Smooth muscle cell (in vitro differentiated cells): ENCODE data around the gene FFAR4. TPM values are rescaled to one million over a fixed set of nuclear protein-coding genes. Genes with fewer than 3 reads are reported as not detected.

Experiments
- DNase-seq: peaks from one replicate; lab custom pipeline; 2025; ENCODE audit not compliant: unreplicated experiment; lab: John Stamatoyannopoulos, UW
- H2AFZ ChIP-seq: fragments of 200-600 bp; sonication (generic); 2 replicates; pipeline ENCODE4 v1.6.0; 2016; ENCODE audit warnings: antibody characterized with exemption, low read depth, mild to moderate bottlenecking
- H3F3A ChIP-seq: fragments of 200-600 bp; sonication (generic); 2 replicates; pipeline ENCODE4 v1.6.0; 2017; ENCODE audit warnings: antibody characterized with exemption, low read depth
- H3K27ac ChIP-seq: fragments of 200-600 bp; sonication (generic); 2 replicates; pipeline ENCODE4 v1.5.1; 2016; ENCODE audit warnings: low read depth, mild to moderate bottlenecking
- H3K27me3 ChIP-seq: fragments of 200-600 bp; sonication (generic); 2 replicates; pipeline ENCODE4 v1.6.1; 2016; ENCODE audit warnings: low read depth, mild to moderate bottlenecking
- H3K36me3 ChIP-seq: fragments of 200-600 bp; sonication (generic); 2 replicates; pipeline ENCODE4 v1.5.1; 2016; ENCODE audit warnings: low read depth
- H3K4me1 ChIP-seq: fragments of 200-600 bp; sonication (generic); 2 replicates; pipeline ENCODE4 v1.5.1; 2016; ENCODE audit warnings: low read depth
- H3K4me2 ChIP-seq: fragments of 200-600 bp; sonication (generic); 2 replicates; pipeline ENCODE4 v1.6.0; 2016; ENCODE audit warnings: mild to moderate bottlenecking
- H3K4me3 ChIP-seq: fragments of 200-600 bp; sonication (generic); 2 replicates; pipeline ENCODE4 v1.5.1; 2016; ENCODE audit warnings: mild to moderate bottlenecking
- H3K79me2 ChIP-seq: fragments of 200-600 bp; sonication (generic); 2 replicates; pipeline ENCODE4 v1.6.0; 2016; ENCODE audit warnings: low read depth, mild to moderate bottlenecking
- H3K9ac ChIP-seq: fragments of 200-600 bp; sonication (generic); 2 replicates; pipeline ENCODE4 v1.6.0; 2016; ENCODE audit warnings: low read depth
- H3K9me3 ChIP-seq: fragments of 200-600 bp; sonication (generic); replicated peaks from 2 replicates; pipeline ENCODE4 v1.5.1; 2016; ENCODE audit warnings: low read depth
- H4K20me1 ChIP-seq: fragments of 200-600 bp; sonication (generic); 2 replicates; pipeline ENCODE4 v1.6.0; 2016; ENCODE audit warnings: low read depth
- WGBS: methylation state at CpG from one replicate; pipeline ENCODE4 v1.1.7; 2016; ENCODE audit warnings: low lambda C conversion rate; 5-methylcytosine and 5-hydroxymethylcytosine counted together
- polyA plus RNA-seq: library from polyadenylated mRNA; unstranded; fragments of >200 nt; fragmentation: Nextera tagmentation; extraction: Ambion mirVana; gene quantifications from 2 replicates; pipeline ENCODE4 v1.2.1, GENCODE V29; 2016
- total RNA-seq: library from RNA; depleted of rRNA; stranded (reverse); fragments of >200 nt; gene quantifications from 2 replicates; pipeline ENCODE4 v1.2.3, GENCODE V29; 2014
- TF ChIP-seq, protein P1 (sequence below): fragments of 200-600 bp; sonication (generic); IDR thresholded peaks from 2 replicates; pipeline ENCODE4 v1.5.1; 2017; ENCODE audit warnings: borderline replicate concordance, mild to moderate bottlenecking, antibody characterized with exemption; ENCODE audit not compliant: insufficient read depth, poor library complexity, severe bottlenecking

FFAR4 gene
- total and polyA plus RNA-seq, 2 experiments from 2014 or later: not detected

DNA sequence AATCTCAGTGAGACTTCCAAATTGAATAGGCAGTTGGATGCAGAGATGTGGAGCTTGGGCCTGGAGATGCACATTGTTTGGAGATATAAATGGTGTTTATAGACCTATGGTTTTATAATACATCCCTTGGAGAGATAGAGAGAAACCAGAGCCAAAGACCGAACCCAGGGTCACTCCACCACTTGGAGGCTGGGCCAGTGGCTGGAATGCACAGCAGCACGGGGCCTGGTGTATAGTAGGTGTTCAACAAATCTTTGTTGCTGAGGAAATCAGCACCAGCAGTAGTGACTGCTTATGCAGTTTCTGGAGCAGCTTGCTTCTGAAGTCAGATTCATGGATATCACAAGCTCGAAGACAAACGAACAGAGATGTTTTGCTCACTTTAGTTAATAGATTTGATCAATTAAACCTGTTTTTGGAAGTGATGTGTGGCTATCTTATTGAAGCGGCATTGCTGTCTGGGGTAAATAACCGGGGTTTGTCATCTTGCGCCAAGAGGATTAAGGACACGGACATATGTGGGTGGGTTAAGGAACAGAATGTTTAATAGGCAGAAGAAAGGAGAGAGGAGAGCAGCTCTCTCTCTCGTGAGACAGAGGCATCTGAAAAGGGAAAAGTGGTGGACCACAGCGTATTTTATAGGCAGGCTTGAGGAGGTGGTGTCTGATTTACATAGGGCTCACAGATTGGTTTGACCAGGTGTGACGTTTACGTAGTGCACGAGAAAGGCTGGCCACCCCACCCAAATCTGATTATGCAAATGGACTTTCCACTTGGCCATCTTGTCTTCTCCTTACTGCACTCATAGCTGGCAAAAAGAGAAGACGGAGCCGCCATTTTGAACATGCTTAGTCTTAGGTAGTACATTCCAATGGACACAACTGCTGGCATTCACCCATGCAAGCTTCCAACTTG, 23.4 kb downstream of the FFAR4 start:
- Histone ChIP-seq H3K4me3 (no peak overlapping the region), H3K79me2 (no peaks in the 10 kb centered on the region), H3K9ac (no peak overlapping the region), H3K36me3 (no peaks in the 10 kb centered on the region), H3K9me3 (no peaks in the 10 kb centered on the region), H3K4me2 (no peak overlapping the region), H2AFZ (no peak overlapping the region), H4K20me1 (no peaks in the 10 kb centered on the region), H3K4me1 (peaks cover 5% of the 10 kb centered on the region), H3F3A (no peaks in the 10 kb centered on the region), H3K27ac (no peak overlapping the region), H3K27me3 (no peaks in the 10 kb centered on the region)
- TF ChIP-seq, protein P1, sequence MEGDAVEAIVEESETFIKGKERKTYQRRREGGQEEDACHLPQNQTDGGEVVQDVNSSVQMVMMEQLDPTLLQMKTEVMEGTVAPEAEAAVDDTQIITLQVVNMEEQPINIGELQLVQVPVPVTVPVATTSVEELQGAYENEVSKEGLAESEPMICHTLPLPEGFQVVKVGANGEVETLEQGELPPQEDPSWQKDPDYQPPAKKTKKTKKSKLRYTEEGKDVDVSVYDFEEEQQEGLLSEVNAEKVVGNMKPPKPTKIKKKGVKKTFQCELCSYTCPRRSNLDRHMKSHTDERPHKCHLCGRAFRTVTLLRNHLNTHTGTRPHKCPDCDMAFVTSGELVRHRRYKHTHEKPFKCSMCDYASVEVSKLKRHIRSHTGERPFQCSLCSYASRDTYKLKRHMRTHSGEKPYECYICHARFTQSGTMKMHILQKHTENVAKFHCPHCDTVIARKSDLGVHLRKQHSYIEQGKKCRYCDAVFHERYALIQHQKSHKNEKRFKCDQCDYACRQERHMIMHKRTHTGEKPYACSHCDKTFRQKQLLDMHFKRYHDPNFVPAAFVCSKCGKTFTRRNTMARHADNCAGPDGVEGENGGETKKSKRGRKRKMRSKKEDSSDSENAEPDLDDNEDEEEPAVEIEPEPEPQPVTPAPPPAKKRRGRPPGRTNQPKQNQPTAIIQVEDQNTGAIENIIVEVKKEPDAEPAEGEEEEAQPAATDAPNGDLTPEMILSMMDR: no peak
- no peak for DNase-seq
- 82% methylated on average over 15 of the region's 15 CpGs for WGBS

DNA sequence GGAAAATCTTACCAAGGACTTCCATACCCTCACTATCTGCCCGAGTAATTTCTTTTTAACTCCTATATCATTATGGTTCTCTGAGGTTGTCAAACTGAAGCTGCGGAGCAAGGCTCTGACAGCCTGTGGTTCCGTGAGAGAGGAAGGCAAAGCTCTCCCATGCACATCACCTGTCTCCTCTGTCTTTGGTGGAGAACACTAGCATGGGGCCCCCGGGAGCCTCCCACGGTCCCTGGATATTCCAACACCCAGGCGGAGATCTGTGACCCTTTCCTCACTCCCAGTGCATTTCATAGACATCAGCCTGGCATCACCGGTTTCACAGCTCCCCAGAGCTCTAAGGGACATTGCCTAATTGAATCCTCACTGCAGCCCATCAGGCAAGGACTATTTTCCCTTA, 24.2 kb downstream of the FFAR4 start:
- 74% methylated on average over 7 of the region's 7 CpGs for WGBS
- no peak for DNase-seq
- H3K4me3 ChIP-seq: no peak overlapping the region
- TF ChIP-seq, protein P1: no peak
- no peaks in the 10 kb centered on the region for H3K27me3 ChIP-seq
- H3K9me3 ChIP-seq: no peaks in the 10 kb centered on the region
- no peaks in the 10 kb centered on the region for H3K36me3 ChIP-seq
- peaks cover 5% of the 10 kb centered on the region for H3K4me1 ChIP-seq
- H4K20me1 ChIP-seq: no peaks in the 10 kb centered on the region
- no peak overlapping the region for H3K4me2 ChIP-seq
- no peak overlapping the region for H3K9ac ChIP-seq
- H2AFZ ChIP-seq: no peak overlapping the region
- H3K27ac ChIP-seq: no peak overlapping the region
- no peaks in the 10 kb centered on the region for H3K79me2 ChIP-seq
- H3F3A ChIP-seq: no peaks in the 10 kb centered on the region

DNA sequence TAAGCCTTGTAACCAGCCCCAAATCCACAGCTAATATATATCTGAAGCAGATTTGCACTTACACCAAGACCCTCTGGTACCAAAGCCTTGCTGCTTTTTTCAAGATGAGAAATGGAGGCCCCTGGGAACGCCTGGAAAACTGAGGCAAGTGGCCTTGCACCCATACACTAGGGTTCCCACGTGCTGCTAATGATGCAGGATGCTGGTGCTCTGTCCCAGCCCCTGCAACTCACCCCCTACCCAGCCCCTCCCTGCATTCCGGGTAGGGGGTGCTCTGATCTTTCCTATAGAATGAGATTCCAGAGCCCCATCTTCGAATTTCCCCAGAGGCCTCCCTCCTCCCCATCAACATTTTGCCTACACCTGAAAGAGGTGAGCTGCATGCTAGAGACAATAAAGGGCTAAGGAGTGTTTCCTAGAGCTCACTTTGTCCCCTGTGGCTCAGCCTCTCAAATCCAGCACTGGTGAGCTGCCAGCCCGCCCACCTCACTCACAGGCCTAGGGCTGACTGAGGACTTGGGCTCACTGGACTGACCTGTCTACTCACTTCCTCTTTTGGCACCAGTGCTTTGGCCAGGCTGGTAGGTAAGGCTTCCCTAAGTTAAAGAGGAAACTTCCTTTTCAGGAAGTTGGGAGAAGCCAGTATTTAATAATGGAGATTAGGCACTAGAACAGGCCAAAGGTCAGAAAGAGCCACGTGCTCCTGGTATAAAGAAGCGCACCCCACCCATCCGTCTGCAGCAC, 24.8 kb downstream of the FFAR4 start:
- Histone ChIP-seq H3F3A (no peaks in the 10 kb centered on the region), H3K36me3 (no peaks in the 10 kb centered on the region), H3K4me3 (no peak overlapping the region), H3K27ac (no peak overlapping the region), H3K4me2 (no peak overlapping the region), H3K79me2 (no peaks in the 10 kb centered on the region), H2AFZ (no peak overlapping the region), H3K9ac (no peak overlapping the region), H3K9me3 (no peaks in the 10 kb centered on the region), H4K20me1 (no peaks in the 10 kb centered on the region), H3K27me3 (no peaks in the 10 kb centered on the region), H3K4me1 (peaks cover 5% of the 10 kb centered on the region)
- TF ChIP-seq, protein P1: no peak
- 74% methylated on average over 8 of the region's 8 CpGs for WGBS
- DNase-seq: no peak
